GM18867 (cell line): ENCODE data around the gene MPC1.

Experiments
- ATAC-seq: cut with Tn5 transposase; IDR thresholded peaks from one replicate; pipeline ENCODE4 v1.9.1; 2021; ENCODE audit warnings: mild to moderate bottlenecking, moderate library complexity; ENCODE audit not compliant: unreplicated experiment

Gene MPC1

GRCh38 chr6:166318649-166319600, 63.8 kb downstream of the MPC1 start:
- ATAC-seq = no peak

DNA sequence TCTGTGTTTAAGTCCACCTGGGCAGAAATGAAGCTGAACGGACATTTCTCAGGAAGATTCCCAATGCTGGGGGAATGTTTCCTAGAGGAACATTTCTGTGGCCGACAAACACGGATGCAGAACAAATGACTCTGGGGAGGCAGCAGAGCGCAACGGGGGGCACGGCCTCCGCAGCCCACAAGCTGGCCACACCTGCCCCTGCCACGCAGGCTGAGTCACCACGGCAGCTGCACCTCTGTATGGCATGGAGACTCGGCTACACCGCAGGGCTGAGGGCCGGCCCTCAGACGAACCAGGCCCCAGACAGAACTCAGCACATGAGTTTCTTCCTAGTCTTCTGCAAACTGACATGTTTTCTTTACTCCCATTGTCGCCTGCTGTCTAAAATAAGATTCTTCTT, 64.5 kb downstream of the MPC1 start:
- no peak for ATAC-seq

DNA sequence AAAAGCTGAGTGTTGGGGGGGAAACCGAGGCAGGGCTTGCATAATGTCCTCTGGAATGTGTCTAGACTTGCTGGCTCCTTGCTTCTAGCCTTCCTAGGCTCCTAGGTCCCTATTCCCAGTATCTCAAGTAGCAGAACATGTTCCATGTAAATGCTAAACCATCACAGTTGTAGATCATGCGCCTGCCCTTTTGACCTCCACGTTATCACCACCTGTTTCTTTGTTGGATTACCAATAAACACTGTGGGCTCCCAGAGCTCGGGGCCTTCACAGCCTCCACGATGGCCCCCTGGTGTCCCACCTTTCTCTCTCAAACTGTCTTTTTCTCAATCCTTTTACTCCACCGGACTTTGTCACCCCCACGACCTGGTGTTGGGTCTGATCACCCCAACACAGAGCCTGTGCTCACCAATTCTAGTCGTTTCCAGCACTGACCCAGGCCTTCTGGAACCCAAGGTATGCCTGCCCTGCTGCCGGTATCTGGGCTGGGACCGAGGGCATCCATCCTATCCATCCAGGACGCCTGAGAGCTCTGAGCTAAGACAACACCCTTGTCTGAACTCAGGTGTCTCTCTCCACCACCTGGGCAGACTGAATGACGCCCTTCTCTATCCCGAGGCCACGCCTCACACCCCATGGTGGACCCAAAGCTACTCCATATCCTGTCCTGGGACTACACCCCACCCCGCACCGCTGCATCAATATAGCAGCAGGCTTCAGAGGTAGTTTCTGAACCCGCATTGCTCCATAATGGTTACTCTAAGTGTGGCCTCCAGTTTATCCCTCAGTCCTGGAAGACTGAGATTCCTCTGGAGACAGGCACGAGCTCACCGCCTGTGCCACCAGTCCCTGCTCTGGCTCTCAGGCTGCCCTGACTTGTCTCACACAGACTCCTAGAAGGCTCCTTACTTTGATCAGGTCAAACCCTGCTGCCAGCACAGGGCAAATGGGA, 65.2 kb downstream of the MPC1 start:
- ATAC-seq = no peak

GRCh38 chr6:166315436-166315835, 67.3 kb downstream of the MPC1 start:
- ATAC-seq = no peak
